HCT116 (cell line): ENCODE results near the gene LRRC7. TPM values are rescaled to one million over a fixed set of nuclear protein-coding genes. Genes with fewer than 3 reads are reported as not detected.
A peak's percentile ranks its signal among the peaks of the same experiment; 100 is the strongest.

ENCODE experiments used
- ATAC-seq: fragments of 200-7000 bp; cut with Tn5 transposase; 2 replicates; pipeline ENCODE4 v1.9.1; 2020; ENCODE audit warnings: mild to moderate bottlenecking, moderate library complexity
- BruUV-seq: library from RNA; stranded (reverse); fragments of 400-500 nt; replicated peaks from 2 replicates; lab custom pipeline; 2021; lab: Mats Ljungman, UMichigan
- CTCF ChIA-PET: fragments of 300-600 bp; sonication (Branson Sonifier 250); formaldehyde crosslinking; loops from one replicate; lab custom pipeline; 2021; ENCODE audit warnings: antibody characterized with exemption; lab: Charles Lee
- POLR2A ChIA-PET: fragments of 300-600, 350-600 bp; sonication (Branson Sonifier 250); formaldehyde crosslinking; loops from one replicate; lab custom pipeline; 2021; ENCODE audit warnings: antibody characterized with exemption; lab: Charles Lee
- RAD21 ChIA-PET, 2 experiments: fragments of 300-600 bp; sonication (Branson Sonifier 250); formaldehyde crosslinking; loops; one replicate each; lab custom pipeline; 2023; ENCODE audit warnings: low total read pairs in 2 of 2; ENCODE audit not compliant: uncharacterized antibody in 2 of 2, unreplicated experiment in 2 of 2, low non-redundant PET in 1 of 2; lab: Charles Lee
- DNase-seq: peaks from one replicate; pipeline ENCODE4 v3.0.0-alpha.2; 2010; ENCODE audit warnings: low read depth, low spot score
- H2AFZ ChIP-seq: fragments of 200-600 bp; shearing (Covaris generic), sonication (generic); 2 replicates; pipeline ENCODE4 v1.6.1; 2017; ENCODE audit warnings: low read depth, mixed run types, mixed read lengths, antibody characterized with exemption, low read length; ENCODE audit not compliant: poor library complexity, severe bottlenecking
- H3K27ac ChIP-seq: 2 replicates; pipeline ENCODE4 v1.5.1; 2012; ENCODE audit warnings: low read depth, low read length
- H3K27me3 ChIP-seq: fragments of 200-600 bp; sonication (generic); 2 replicates; pipeline ENCODE4 v1.6.1; 2016; ENCODE audit warnings: mixed run types, low read length, mixed read lengths; ENCODE audit not compliant: insufficient read depth
- H3K36me3 ChIP-seq, 2 experiments: fragments of 200-500 bp in 1 of 2; fragments of 200-600 bp in 1 of 2; sonication (Bioruptor generic) in 1 of 2; sonication (generic) in 1 of 2; 2 replicates each; pipeline versions ENCODE4 v1.5.1 to v1.6.1; 2014 to 2016; ENCODE audit warnings: low read length in 2 of 2, inconsistent platforms in 1 of 2, mixed read lengths in 1 of 2, mixed run types in 1 of 2; ENCODE audit not compliant: insufficient read depth in 2 of 2, control insufficient read depth in 1 of 2
- H3K4me1 ChIP-seq, 2 experiments: fragments of 200-600 bp in 1 of 2; sonication (generic) in 1 of 2; 2 replicates each; pipeline versions ENCODE4 v1.5.1 to v1.6.1; 2012 to 2017; ENCODE audit warnings: low read length in 2 of 2, inconsistent platforms in 1 of 2, mild to moderate bottlenecking in 1 of 2, mixed read lengths in 1 of 2, mixed run types in 1 of 2, moderate library complexity in 1 of 2; ENCODE audit not compliant: insufficient read depth in 2 of 2, control insufficient read depth in 1 of 2
- H3K4me2 ChIP-seq: fragments of 200-600 bp; sonication (generic); 2 replicates; pipeline ENCODE4 v1.6.1; 2017; ENCODE audit warnings: mixed run types, low read length, mixed read lengths
- H3K4me3 ChIP-seq, 2 experiments: fragments of 200-600 bp in 1 of 2; sonication (generic) in 1 of 2; replicated peaks in 1 of 2; 2 replicates each; pipeline ENCODE4 v1.5.1; 2011 to 2016; ENCODE audit warnings: low read length in 2 of 2, control low read depth in 1 of 2, low read depth in 1 of 2, mild to moderate bottlenecking in 1 of 2, mixed read lengths in 1 of 2, mixed run types in 1 of 2
- H3K79me2 ChIP-seq: fragments of 200-600 bp; sonication (generic); 2 replicates; pipeline ENCODE4 v1.6.1; 2017; ENCODE audit warnings: mild to moderate bottlenecking, mixed run types, low read length, moderate library complexity, mixed read lengths; ENCODE audit not compliant: insufficient read depth
- H3K9ac ChIP-seq: fragments of 200-600 bp; sonication (generic); 2 replicates; pipeline ENCODE4 v1.6.1; 2016; ENCODE audit warnings: low read length, mixed read lengths
- H3K9me2 ChIP-seq: fragments of 200-600 bp; sonication (generic), shearing (Covaris generic); 2 replicates; pipeline ENCODE4 v1.6.1; 2017; ENCODE audit warnings: mixed run types, mild to moderate bottlenecking, moderate library complexity; ENCODE audit not compliant: insufficient read depth
- H3K9me3 ChIP-seq, 2 experiments: fragments of 200-500 bp in 1 of 2; fragments of 200-600 bp in 1 of 2; sonication (Bioruptor generic) in 1 of 2; sonication (generic) in 1 of 2; 2 replicates each; pipeline ENCODE4 v1.6.1; 2014 to 2017; ENCODE audit warnings: low read length in 2 of 2, mixed read lengths in 2 of 2, inconsistent platforms in 1 of 2, low read depth in 1 of 2, mild to moderate bottlenecking in 1 of 2, mixed run types in 1 of 2, moderate library complexity in 1 of 2; ENCODE audit not compliant: control insufficient read depth in 1 of 2, insufficient read depth in 1 of 2
- H4K20me1 ChIP-seq: fragments of 200-600 bp; sonication (generic), shearing (Covaris generic); 2 replicates; pipeline ENCODE4 v1.6.1; 2017; ENCODE audit warnings: mixed run types, mild to moderate bottlenecking, moderate library complexity; ENCODE audit not compliant: insufficient read depth
- ZNF274 ChIP-seq: fragments of 200-500 bp; sonication (Bioruptor generic); IDR thresholded peaks from 2 replicates; pipeline ENCODE4 v1.6.1; 2014; ENCODE audit warnings: mild to moderate bottlenecking, low read depth, low read length, inconsistent platforms
- intact Hi-C: fragments of 100-400 bp; cut with micrococcal nuclease; formaldehyde crosslinking; loops from 2 replicates; pipeline ENCODE4 v1.10.0; 2022
- total RNA-seq: library from RNA; stranded (reverse); gene quantifications from one replicate; pipeline ENCODE4 v1.2.1, GENCODE V29; 2021; ENCODE audit not compliant: unreplicated experiment
- TF ChIP-seq, protein P1 (sequence below), 3 experiments: fragments of 200-600 bp in 1 of 3; sonication (generic) in 1 of 3; IDR thresholded peaks in 2 of 3; conservative IDR thresholded peaks in 1 of 3; 2 replicates each; pipeline ENCODE4 v1.5.1; 2012 to 2017; ENCODE audit warnings: low read depth in 2 of 3, low read length in 2 of 3, antibody characterized with exemption in 1 of 3, borderline replicate concordance in 1 of 3, control low read depth in 1 of 3, mild to moderate bottlenecking in 1 of 3, mixed read lengths in 1 of 3, mixed run types in 1 of 3, moderate library complexity in 1 of 3; ENCODE audit not compliant: insufficient read depth in 1 of 3
- TF ChIP-seq, protein P2 (sequence below): IDR thresholded peaks from 2 replicates; pipeline ENCODE4 v1.6.1; 2011; ENCODE audit warnings: mild to moderate bottlenecking, low read length, moderate library complexity; ENCODE audit not compliant: insufficient replicate concordance; ENCODE audit errors: extremely low read depth

LRRC7 gene
- total RNA-seq, 1 experiment from 2014 or later, result not detected

DNA sequence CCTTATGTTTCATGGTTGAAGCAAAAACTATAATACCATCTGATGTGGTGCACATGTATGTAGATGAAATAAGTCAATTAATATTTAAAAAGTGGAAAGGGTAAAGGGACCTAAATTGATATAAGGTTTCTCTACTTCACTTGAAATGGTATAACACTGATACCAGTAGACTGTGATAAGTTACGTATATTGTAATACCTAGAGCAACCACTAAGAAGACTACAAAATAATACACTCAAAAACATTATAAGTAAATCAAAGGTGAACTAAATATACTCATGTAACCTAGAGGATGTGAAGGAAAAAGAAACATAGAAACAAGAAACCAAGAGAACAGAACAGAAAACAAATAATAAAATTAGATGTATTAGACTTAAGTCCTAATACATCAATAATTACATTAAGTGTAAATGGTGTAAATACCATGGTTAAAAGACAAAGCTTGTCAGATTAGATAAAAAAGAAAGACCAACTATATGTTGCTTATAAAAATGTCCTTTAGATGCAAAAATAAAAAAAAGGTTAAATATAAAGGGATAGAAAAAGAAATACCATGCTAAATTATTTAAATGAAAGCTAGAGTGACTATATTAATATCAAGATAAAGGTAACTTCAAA, 118.8 kb downstream of the LRRC7 start:
- ChIA-PET POLR2A (no interaction called here), CTCF (no interaction called here), RAD21 (no interaction called here)
- DNase-seq, result no peak
- Histone ChIP-seq H3K79me2 (no peaks in the 10 kb centered on the region), H3K9me3 (0 out of 4 replicates have a peak, but pooled peaks cover 0 to 3% of the 10 kb centered on the region in 2 experiments), H3K36me3 (no peaks in the 10 kb centered on the region), H4K20me1 (no peaks in the 10 kb centered on the region), H3K27me3 (no peaks in the 10 kb centered on the region; the same call in 1 of the 2 replicates), H2AFZ (no peak overlapping the region), H3K4me1 (no peaks in the 10 kb centered on the region), H3K4me2 (no peak overlapping the region), H3K9me2 (no peaks in the 10 kb centered on the region), H3K27ac (no peak overlapping the region), H3K9ac (no peak overlapping the region), H3K4me3 (no peak overlapping the region)
- ATAC-seq, result no peak
- intact Hi-C loops, result no loop called here
- TF ChIP-seq ZNF274, result no peak
- TF ChIP-seq, protein P1, sequence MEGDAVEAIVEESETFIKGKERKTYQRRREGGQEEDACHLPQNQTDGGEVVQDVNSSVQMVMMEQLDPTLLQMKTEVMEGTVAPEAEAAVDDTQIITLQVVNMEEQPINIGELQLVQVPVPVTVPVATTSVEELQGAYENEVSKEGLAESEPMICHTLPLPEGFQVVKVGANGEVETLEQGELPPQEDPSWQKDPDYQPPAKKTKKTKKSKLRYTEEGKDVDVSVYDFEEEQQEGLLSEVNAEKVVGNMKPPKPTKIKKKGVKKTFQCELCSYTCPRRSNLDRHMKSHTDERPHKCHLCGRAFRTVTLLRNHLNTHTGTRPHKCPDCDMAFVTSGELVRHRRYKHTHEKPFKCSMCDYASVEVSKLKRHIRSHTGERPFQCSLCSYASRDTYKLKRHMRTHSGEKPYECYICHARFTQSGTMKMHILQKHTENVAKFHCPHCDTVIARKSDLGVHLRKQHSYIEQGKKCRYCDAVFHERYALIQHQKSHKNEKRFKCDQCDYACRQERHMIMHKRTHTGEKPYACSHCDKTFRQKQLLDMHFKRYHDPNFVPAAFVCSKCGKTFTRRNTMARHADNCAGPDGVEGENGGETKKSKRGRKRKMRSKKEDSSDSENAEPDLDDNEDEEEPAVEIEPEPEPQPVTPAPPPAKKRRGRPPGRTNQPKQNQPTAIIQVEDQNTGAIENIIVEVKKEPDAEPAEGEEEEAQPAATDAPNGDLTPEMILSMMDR (IDR thresholded peaks at IDR 0.05 in 2 of 3, conservative IDR thresholded peaks at IDR 0.05 in 1 of 3; ENCODE audit: borderline replicate concordance in 1 of 3, insufficient read depth in 1 of 3, low read depth in 2 of 3, low read length in 2 of 3), result peak in 1 of 3 experiments; percentile 46; a peak in 1 of 6 replicates
- TF ChIP-seq, protein P2, sequence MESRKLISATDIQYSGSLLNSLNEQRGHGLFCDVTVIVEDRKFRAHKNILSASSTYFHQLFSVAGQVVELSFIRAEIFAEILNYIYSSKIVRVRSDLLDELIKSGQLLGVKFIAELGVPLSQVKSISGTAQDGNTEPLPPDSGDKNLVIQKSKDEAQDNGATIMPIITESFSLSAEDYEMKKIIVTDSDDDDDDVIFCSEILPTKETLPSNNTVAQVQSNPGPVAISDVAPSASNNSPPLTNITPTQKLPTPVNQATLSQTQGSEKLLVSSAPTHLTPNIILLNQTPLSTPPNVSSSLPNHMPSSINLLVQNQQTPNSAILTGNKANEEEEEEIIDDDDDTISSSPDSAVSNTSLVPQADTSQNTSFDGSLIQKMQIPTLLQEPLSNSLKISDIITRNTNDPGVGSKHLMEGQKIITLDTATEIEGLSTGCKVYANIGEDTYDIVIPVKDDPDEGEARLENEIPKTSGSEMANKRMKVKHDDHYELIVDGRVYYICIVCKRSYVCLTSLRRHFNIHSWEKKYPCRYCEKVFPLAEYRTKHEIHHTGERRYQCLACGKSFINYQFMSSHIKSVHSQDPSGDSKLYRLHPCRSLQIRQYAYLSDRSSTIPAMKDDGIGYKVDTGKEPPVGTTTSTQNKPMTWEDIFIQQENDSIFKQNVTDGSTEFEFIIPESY, result no peak
- no TSS peak for BruUV-seq
